SK-N-SH (cell line): Measurements from ENCODE around the gene MAPKAP1. TPM values are rescaled to one million over a fixed set of nuclear protein-coding genes. Genes with fewer than 3 reads are reported as not detected.

ENCODE experiments used
- CTCF ChIA-PET: fragments of 300-600, 350-600 bp; formaldehyde crosslinking; extraction: SDS; loops from one replicate; lab custom pipeline; 2021; lab: Yijun Ruan, JAX
- POLR2A ChIA-PET: fragments of 350-600 bp; sonication (Branson Sonifier 250); formaldehyde crosslinking; extraction: SDS; loops from one replicate; lab custom pipeline; 2020; ENCODE audit warnings: antibody characterized with exemption, inconsistent platforms; lab: Yijun Ruan, JAX
- DNase-seq: peaks from one replicate; pipeline ENCODE4 v3.0.0; 2012
- H2AFZ ChIP-seq: fragments of 200-600 bp; sonication (generic); 2 replicates; pipeline ENCODE4 v1.8.1; 2016; ENCODE audit warnings: antibody characterized with exemption, mild to moderate bottlenecking, low read depth
- H3F3A ChIP-seq: fragments of 200-600 bp; sonication (generic); replicated peaks from 2 replicates; pipeline ENCODE3; 2016; ENCODE audit warnings: antibody characterized with exemption, mild to moderate bottlenecking; ENCODE audit not compliant: insufficient read depth
- H3K27ac ChIP-seq, 2 experiments: fragments of 200-500 bp in 1 of 2; fragments of 200-600 bp in 1 of 2; sonication (Bioruptor generic) in 1 of 2; sonication (generic), shearing (Covaris generic) in 1 of 2; 2 replicates each; pipeline versions ENCODE4 v1.5.1 to v1.6.1; 2014 to 2016; ENCODE audit warnings: low read depth in 2 of 2, inconsistent platforms in 1 of 2, low read length in 1 of 2, mild to moderate bottlenecking in 1 of 2, mixed read lengths in 1 of 2
- H3K27me3 ChIP-seq: fragments of 200-600 bp; sonication (generic), shearing (Covaris generic); 2 replicates; pipeline ENCODE4 v1.6.1; 2016; ENCODE audit warnings: mixed run types; ENCODE audit not compliant: insufficient read depth
- H3K36me3 ChIP-seq, 2 experiments: fragments of 200-500 bp in 1 of 2; fragments of 200-600 bp in 1 of 2; sonication (Bioruptor generic) in 1 of 2; sonication (generic) in 1 of 2; replicated peaks in 1 of 2; 2 replicates each; pipeline versions ENCODE3 to v1.5.1; 2014 to 2016; ENCODE audit warnings: low read length in 1 of 2, mild to moderate bottlenecking in 1 of 2; ENCODE audit not compliant: insufficient read depth in 2 of 2, control insufficient read depth in 1 of 2
- H3K4me1 ChIP-seq, 2 experiments: fragments of 200-500 bp in 1 of 2; fragments of 200-600 bp in 1 of 2; sonication (Bioruptor generic) in 1 of 2; sonication (generic), shearing (Covaris generic) in 1 of 2; 2 replicates each; pipeline versions ENCODE4 v1.5.1 to v1.6.1; 2014 to 2016; ENCODE audit warnings: low read depth in 1 of 2, low read length in 1 of 2, mixed run types in 1 of 2; ENCODE audit not compliant: insufficient read depth in 2 of 2, control insufficient read depth in 1 of 2
- H3K4me2 ChIP-seq: fragments of 200-600 bp; sonication (generic), shearing (Covaris generic); 2 replicates; pipeline ENCODE4 v1.6.1; 2017; ENCODE audit warnings: mixed run types
- H3K4me3 ChIP-seq, 2 experiments: fragments of 200-500 bp in 1 of 2; fragments of 200-600 bp in 1 of 2; sonication (Bioruptor generic) in 1 of 2; sonication (generic), shearing (Covaris generic) in 1 of 2; 2 replicates each; pipeline versions ENCODE4 v1.5.1 to v1.8.1; 2014 to 2016; ENCODE audit warnings: low read depth in 2 of 2, inconsistent platforms in 1 of 2, low read length in 1 of 2, mild to moderate bottlenecking in 1 of 2, mixed read lengths in 1 of 2, moderate library complexity in 1 of 2
- H3K79me2 ChIP-seq: fragments of 200-600 bp; sonication (generic); 2 replicates; pipeline ENCODE4 v1.8.1; 2017; ENCODE audit warnings: mild to moderate bottlenecking; ENCODE audit not compliant: insufficient read depth
- H3K9ac ChIP-seq: fragments of 200-600 bp; sonication (generic); 2 replicates; pipeline ENCODE4 v1.6.1; 2017; ENCODE audit warnings: mixed run types
- H3K9me2 ChIP-seq: fragments of 200-600 bp; sonication (generic); 2 replicates; pipeline ENCODE4 v1.6.1; 2017; ENCODE audit warnings: mixed run types
- H3K9me3 ChIP-seq: fragments of 200-600 bp; sonication (generic); 2 replicates; pipeline ENCODE4 v1.6.1; 2017; ENCODE audit warnings: mixed run types, mild to moderate bottlenecking, moderate library complexity
- H4K20me1 ChIP-seq: fragments of 200-600 bp; sonication (generic); 2 replicates; pipeline ENCODE4 v1.6.1; 2017; ENCODE audit warnings: mild to moderate bottlenecking, mixed run types; ENCODE audit not compliant: insufficient read depth
- CHD2 ChIP-seq: fragments of 150-350 bp; IDR thresholded peaks from 2 replicates; pipeline ENCODE4 v1.6.1; 2018; ENCODE audit warnings: low read length; ENCODE audit not compliant: partially characterized antibody
- EZH2phosphoT487 ChIP-seq: fragments of 200-600 bp; sonication (generic); IDR thresholded peaks from 2 replicates; pipeline ENCODE4 v1.6.1; 2017; ENCODE audit warnings: low read depth, mixed run types, mild to moderate bottlenecking, antibody characterized with exemption, moderate library complexity, borderline replicate concordance
- FOSL2 ChIP-seq: IDR thresholded peaks from 2 replicates; pipeline ENCODE4 v1.4.0; 2012; ENCODE audit warnings: low read depth, mild to moderate bottlenecking, moderate library complexity, borderline replicate concordance
- FOXM1 ChIP-seq: IDR thresholded peaks from 2 replicates; pipeline ENCODE4 v1.4.0; 2012; ENCODE audit warnings: low read depth, mild to moderate bottlenecking
- GABPA ChIP-seq: IDR thresholded peaks from 2 replicates; pipeline ENCODE4 v1.4.0; 2012; ENCODE audit warnings: low read depth, mild to moderate bottlenecking
- GATA2 ChIP-seq: sonication (generic); formaldehyde crosslinking; IDR thresholded peaks from 2 replicates; pipeline ENCODE4 v1.5.0; 2020; ENCODE audit warnings: mild to moderate bottlenecking, missing genetic modification reagents
- JUND ChIP-seq: IDR thresholded peaks from 2 replicates; pipeline ENCODE4 v1.4.0; 2012
- MEF2A ChIP-seq: IDR thresholded peaks from 2 replicates; pipeline ENCODE4 v1.4.0; 2012; ENCODE audit warnings: low read depth, borderline replicate concordance
- MXI1 ChIP-seq: IDR thresholded peaks from 2 replicates; pipeline ENCODE4 v1.6.1; 2012; ENCODE audit warnings: mild to moderate bottlenecking, low read depth, low read length, improper control_type of control experiment
- POLR2AphosphoS5 ChIP-seq: IDR thresholded peaks from 2 replicates; pipeline ENCODE4 v1.6.1; 2012; ENCODE audit warnings: low read depth, low read length
- RCOR1 ChIP-seq: fragments of 150-350 bp; IDR thresholded peaks from 2 replicates; pipeline ENCODE4 v1.6.1; 2017; ENCODE audit warnings: antibody characterized with exemption, low read length
- RXRA ChIP-seq: IDR thresholded peaks from 2 replicates; pipeline ENCODE4 v1.4.0; 2012; ENCODE audit warnings: low read depth, mild to moderate bottlenecking, borderline replicate concordance
- SIN3A ChIP-seq: IDR thresholded peaks from 2 replicates; pipeline ENCODE4 v1.6.1; 2012; ENCODE audit warnings: low read depth, mild to moderate bottlenecking, low read length, moderate library complexity, borderline replicate concordance
- TCF12 ChIP-seq: IDR thresholded peaks from 2 replicates; pipeline ENCODE4 v1.4.0; 2012
- TEAD4 ChIP-seq: IDR thresholded peaks from 2 replicates; pipeline ENCODE4 v1.4.0; 2012; ENCODE audit warnings: mild to moderate bottlenecking, borderline replicate concordance; ENCODE audit not compliant: insufficient read depth
- WGBS: methylation state at CpG from one replicate; pipeline ENCODE4 v1.1.6; 2017; ENCODE audit warnings: low lambda C conversion rate; 5-methylcytosine and 5-hydroxymethylcytosine counted together
- polyA plus RNA-seq, 3 experiments: library from polyadenylated mRNA; depleted of rRNA; stranded (reverse); fragments of >200 nt; gene quantifications; 2 replicates each; pipeline ENCODE4 v1.2.3, GENCODE V29; 2012
- TF ChIP-seq, protein P1 (sequence below): IDR thresholded peaks from 2 replicates; pipeline ENCODE4; 2012
- TF ChIP-seq, protein P2 (sequence below): IDR thresholded peaks from 2 replicates; pipeline ENCODE4 v1.4.0; 2012; ENCODE audit warnings: low read depth, borderline replicate concordance
- TF ChIP-seq, protein P3 (sequence below): fragments of 150-350 bp; IDR thresholded peaks from 2 replicates; pipeline ENCODE4 v1.6.1; 2017; ENCODE audit warnings: antibody characterized with exemption, low read length, low read depth, borderline replicate concordance
- TF ChIP-seq, protein P4 (sequence below): fragments of 150-350 bp; IDR thresholded peaks from 2 replicates; pipeline ENCODE4 v1.6.1; 2016; ENCODE audit warnings: mild to moderate bottlenecking, low read depth, low read length
- TF ChIP-seq, protein P5 (sequence below): IDR thresholded peaks from 2 replicates; pipeline ENCODE4 v1.4.0; 2012; ENCODE audit warnings: low read depth, borderline replicate concordance

The MAPKAP1 gene
- polyA plus RNA-seq, 1 of the 3 experiments (the other 2 are of a cell fraction), result 117 TPM

DNA sequence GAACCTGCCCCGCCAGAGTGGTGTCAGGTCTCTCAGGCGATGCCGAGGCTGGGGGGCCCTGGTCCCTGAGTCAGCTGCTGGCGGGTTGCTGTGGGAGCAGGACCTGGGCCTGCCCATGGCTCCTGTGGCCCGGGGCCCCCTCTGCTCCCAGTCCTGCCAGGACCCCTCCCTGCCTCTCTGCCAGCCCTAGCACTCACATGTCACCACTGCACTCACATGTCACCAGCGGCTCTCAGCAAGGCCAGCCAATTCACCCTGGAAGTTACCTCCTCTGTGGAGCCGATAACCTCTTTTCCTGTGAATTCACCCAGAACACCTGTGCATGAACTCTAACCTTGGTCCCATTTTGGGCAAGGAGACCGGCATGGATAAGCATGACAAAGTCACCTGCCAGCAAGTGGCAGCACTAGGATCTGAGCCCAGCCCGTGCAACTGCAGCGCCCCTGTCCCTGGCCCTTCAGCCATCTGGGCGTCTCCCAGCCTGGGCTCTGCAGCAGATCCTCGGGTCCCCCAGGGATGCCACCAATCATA lies 275.2 kb downstream of the MAPKAP1 start:
- POLR2A ChIA-PET, result no interaction called here
- H3K9me2 ChIP-seq, result no peaks in the 10 kb centered on the region
- no peaks in the 10 kb centered on the region for H3K27me3 ChIP-seq
- no peak overlapping the region for H3K27ac ChIP-seq
- peak; percentile 49 for DNase-seq
- TF ChIP-seq, protein P1, sequence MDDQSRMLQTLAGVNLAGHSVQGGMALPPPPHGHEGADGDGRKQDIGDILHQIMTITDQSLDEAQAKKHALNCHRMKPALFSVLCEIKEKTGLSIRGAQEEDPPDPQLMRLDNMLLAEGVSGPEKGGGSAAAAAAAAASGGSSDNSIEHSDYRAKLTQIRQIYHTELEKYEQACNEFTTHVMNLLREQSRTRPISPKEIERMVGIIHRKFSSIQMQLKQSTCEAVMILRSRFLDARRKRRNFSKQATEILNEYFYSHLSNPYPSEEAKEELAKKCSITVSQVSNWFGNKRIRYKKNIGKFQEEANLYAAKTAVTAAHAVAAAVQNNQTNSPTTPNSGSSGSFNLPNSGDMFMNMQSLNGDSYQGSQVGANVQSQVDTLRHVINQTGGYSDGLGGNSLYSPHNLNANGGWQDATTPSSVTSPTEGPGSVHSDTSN, result no peak
- TF ChIP-seq MXI1 (no peak), TEAD4 (no peak), TCF12 (no peak), FOXM1 (no peak), GABPA (no peak), GATA2 (no peak), POLR2AphosphoS5 (no peak)
- TF ChIP-seq, all 33 proteins: peak for 0
- Histone ChIP-seq H3K4me1 (peaks cover 0 to 39% of the 10 kb centered on the region in 2 experiments; a peak in 1 of 4 replicates), H3K4me3 (no peak overlapping the region), H2AFZ (no peak overlapping the region), H3K9ac (no peak overlapping the region), H3K4me2 (no peak overlapping the region), H3K9me3 (no peaks in the 10 kb centered on the region), H3F3A (no peaks in the 10 kb centered on the region), H3K79me2 (no peaks in the 10 kb centered on the region), H3K36me3 (peaks cover 0 to 1% of the 10 kb centered on the region in 2 experiments), H4K20me1 (no peaks in the 10 kb centered on the region)
- CTCF ChIA-PET, result interaction anchor here (0.9 to 2.1 kb wide), 4 partner anchors 9 to 80 kb away, joined by 3 to 9 read pairs (median 3); no protein-coding TSS in a partner anchor
- 98% methylated on average over 6 of the region's 12 CpGs for WGBS

DNA sequence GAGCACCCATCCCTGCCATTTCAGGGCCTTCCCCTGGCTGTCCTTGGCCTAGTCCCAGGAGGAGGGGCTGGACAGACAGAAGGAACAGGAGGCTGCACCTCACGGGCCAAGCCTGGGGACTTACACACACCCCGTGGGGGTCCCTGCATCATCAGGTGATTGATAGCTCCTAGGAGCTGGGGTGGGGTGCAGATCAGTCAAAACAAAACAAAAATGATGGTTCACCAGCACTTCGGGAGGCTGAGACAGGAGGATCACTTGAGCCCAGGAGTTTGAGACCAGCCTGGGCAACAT lies 276.0 kb downstream of the MAPKAP1 start:
- no peaks in the 10 kb centered on the region for H3K9me3 ChIP-seq
- no peak overlapping the region for H3K9ac ChIP-seq
- H3K36me3 ChIP-seq, result no peaks in the 10 kb centered on the region
- WGBS, result 95% methylated on average over 3 of the region's 3 CpGs
- CTCF ChIA-PET, result interaction anchor here (1.2 to 2.1 kb wide), 3 partner anchors 10 to 32 kb away, joined by 3 to 9 read pairs (median 3); no protein-coding TSS in a partner anchor
- POLR2A ChIA-PET, result no interaction called here
- no peak overlapping the region for H2AFZ ChIP-seq
- DNase-seq, result no peak
- H3K79me2 ChIP-seq, result no peaks in the 10 kb centered on the region
- H3K27ac ChIP-seq, result no peak overlapping the region
- no peaks in the 10 kb centered on the region for H3K9me2 ChIP-seq
- H3K4me1 ChIP-seq, result peaks cover 0 to 39% of the 10 kb centered on the region in 2 experiments; a peak in 1 of 4 replicates
- H3K4me3 ChIP-seq, result no peak overlapping the region
- H3F3A ChIP-seq, result no peaks in the 10 kb centered on the region
- H3K27me3 ChIP-seq, result no peaks in the 10 kb centered on the region
- H4K20me1 ChIP-seq, result no peaks in the 10 kb centered on the region
- no peak overlapping the region for H3K4me2 ChIP-seq
- TF ChIP-seq RCOR1 (no peak), GABPA (no peak), RXRA (no peak), MEF2A (no peak), MXI1 (no peak), TEAD4 (no peak), SIN3A (no peak), EZH2phosphoT487 (no peak), FOSL2 (no peak), JUND (no peak), CHD2 (no peak)
- TF ChIP-seq, protein P2, sequence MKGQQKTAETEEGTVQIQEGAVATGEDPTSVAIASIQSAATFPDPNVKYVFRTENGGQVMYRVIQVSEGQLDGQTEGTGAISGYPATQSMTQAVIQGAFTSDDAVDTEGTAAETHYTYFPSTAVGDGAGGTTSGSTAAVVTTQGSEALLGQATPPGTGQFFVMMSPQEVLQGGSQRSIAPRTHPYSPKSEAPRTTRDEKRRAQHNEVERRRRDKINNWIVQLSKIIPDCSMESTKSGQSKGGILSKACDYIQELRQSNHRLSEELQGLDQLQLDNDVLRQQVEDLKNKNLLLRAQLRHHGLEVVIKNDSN, result no peak
- TF ChIP-seq, protein P3, sequence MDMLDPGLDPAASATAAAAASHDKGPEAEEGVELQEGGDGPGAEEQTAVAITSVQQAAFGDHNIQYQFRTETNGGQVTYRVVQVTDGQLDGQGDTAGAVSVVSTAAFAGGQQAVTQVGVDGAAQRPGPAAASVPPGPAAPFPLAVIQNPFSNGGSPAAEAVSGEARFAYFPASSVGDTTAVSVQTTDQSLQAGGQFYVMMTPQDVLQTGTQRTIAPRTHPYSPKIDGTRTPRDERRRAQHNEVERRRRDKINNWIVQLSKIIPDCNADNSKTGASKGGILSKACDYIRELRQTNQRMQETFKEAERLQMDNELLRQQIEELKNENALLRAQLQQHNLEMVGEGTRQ, result no peak
- TF ChIP-seq, protein P1, result no peak
- TF ChIP-seq, protein P4, sequence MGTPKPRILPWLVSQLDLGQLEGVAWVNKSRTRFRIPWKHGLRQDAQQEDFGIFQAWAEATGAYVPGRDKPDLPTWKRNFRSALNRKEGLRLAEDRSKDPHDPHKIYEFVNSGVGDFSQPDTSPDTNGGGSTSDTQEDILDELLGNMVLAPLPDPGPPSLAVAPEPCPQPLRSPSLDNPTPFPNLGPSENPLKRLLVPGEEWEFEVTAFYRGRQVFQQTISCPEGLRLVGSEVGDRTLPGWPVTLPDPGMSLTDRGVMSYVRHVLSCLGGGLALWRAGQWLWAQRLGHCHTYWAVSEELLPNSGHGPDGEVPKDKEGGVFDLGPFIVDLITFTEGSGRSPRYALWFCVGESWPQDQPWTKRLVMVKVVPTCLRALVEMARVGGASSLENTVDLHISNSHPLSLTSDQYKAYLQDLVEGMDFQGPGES, result no peak
- TF ChIP-seq, protein P5, sequence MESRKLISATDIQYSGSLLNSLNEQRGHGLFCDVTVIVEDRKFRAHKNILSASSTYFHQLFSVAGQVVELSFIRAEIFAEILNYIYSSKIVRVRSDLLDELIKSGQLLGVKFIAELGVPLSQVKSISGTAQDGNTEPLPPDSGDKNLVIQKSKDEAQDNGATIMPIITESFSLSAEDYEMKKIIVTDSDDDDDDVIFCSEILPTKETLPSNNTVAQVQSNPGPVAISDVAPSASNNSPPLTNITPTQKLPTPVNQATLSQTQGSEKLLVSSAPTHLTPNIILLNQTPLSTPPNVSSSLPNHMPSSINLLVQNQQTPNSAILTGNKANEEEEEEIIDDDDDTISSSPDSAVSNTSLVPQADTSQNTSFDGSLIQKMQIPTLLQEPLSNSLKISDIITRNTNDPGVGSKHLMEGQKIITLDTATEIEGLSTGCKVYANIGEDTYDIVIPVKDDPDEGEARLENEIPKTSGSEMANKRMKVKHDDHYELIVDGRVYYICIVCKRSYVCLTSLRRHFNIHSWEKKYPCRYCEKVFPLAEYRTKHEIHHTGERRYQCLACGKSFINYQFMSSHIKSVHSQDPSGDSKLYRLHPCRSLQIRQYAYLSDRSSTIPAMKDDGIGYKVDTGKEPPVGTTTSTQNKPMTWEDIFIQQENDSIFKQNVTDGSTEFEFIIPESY, result no peak
